Suppressor macrophage treated with lipopolysaccharide for 4 hours (primary cell): Measurements from ENCODE around the gene PMVK.
A peak's percentile ranks its signal among the peaks of the same experiment; 100 is the strongest.

ENCODE experiments used
- DNase-seq: peaks from one replicate; pipeline ENCODE4 v3.0.0-alpha.2; 2020

The PMVK gene

GRCh38 chr1:154966111-154966510 lies 29.6 kb upstream of the PMVK start:
- DNase-seq = no peak

- DNase-seq = no peak
Observed at GRCh38 chr1:154964359-154964758, 27.8 kb upstream of the PMVK start.

GRCh38 chr1:154963643-154964042 lies 27.1 kb upstream of the PMVK start:
- DNase-seq = no peak

GRCh38 chr1:154962795-154963330 lies 26.3 kb upstream of the PMVK start:
- DNase-seq = no peak

GRCh38 chr1:154962156-154962749 lies 25.7 kb upstream of the PMVK start:
- no peak for DNase-seq

- peak; percentile 82 for DNase-seq
Observed at GRCh38 chr1:154961207-154962155, 25.0 kb upstream of the PMVK start, which contains the start of gene PYGO2. Gene PYGO2 (minus strand): TSS chr1:154961782. CDS start chr1:154961576, 206 bp downstream.

GRCh38 chr1:154960446-154961136 lies 24.1 kb upstream of the PMVK start:
- no peak for DNase-seq

GRCh38 chr1:154959426-154959780 lies 22.9 kb upstream of the PMVK start:
- no peak for DNase-seq

GRCh38 chr1:154958681-154959425 lies 22.3 kb upstream of the PMVK start:
- DNase-seq = no peak

- no peak for DNase-seq
Observed at GRCh38 chr1:154958036-154958435, 21.5 kb upstream of the PMVK start.

GRCh38 chr1:154957091-154957657 lies 20.7 kb upstream of the PMVK start:
- DNase-seq = no peak

- DNase-seq = no peak
Observed at GRCh38 chr1:154956544-154956941, 20.0 kb upstream of the PMVK start.

GRCh38 chr1:154955718-154956543 lies 19.4 kb upstream of the PMVK start, which contains the start of gene PBXIP1:
Gene PBXIP1 (minus strand): TSS chr1:154956099. CDS start chr1:154953721, 2,378 bp downstream.
- peak; percentile 89 for DNase-seq

GRCh38 chr1:154955039-154955717 lies 18.7 kb upstream of the PMVK start:
- no peak for DNase-seq

- no peak for DNase-seq
Observed at GRCh38 chr1:154954541-154954940, 18.0 kb upstream of the PMVK start.

- no peak for DNase-seq
Observed at GRCh38 chr1:154953611-154954038, 17.1 kb upstream of the PMVK start.

GRCh38 chr1:154952664-154953063 lies 16.1 kb upstream of the PMVK start:
- DNase-seq = no peak

- DNase-seq = no peak
Observed at GRCh38 chr1:154951901-154952657, 15.6 kb upstream of the PMVK start.

GRCh38 chr1:154948079-154948478 lies 11.6 kb upstream of the PMVK start:
- no peak for DNase-seq
